HG03060 (cell line): ENCODE data around the gene EFCAB10.

Experiments used
- ATAC-seq: cut with Tn5 transposase; IDR thresholded peaks from one replicate; pipeline ENCODE4 v1.9.1; 2021; ENCODE audit warnings: low read depth, moderate number of reproducible peaks; ENCODE audit not compliant: unreplicated experiment

Gene EFCAB10

GRCh38 chr7:105581066-105581811 lies at the start of gene EFCAB10:
Gene EFCAB10 (minus strand): TSS chr7:105581493. CDS start chr7:105581463, 30 bp downstream.
- peak; percentile 62 for ATAC-seq

GRCh38 chr7:105625986-105626385 lies 44.7 kb upstream of the EFCAB10 start:
- ATAC-seq: no peak

GRCh38 chr7:105623906-105624305 lies 42.6 kb upstream of the EFCAB10 start:
- ATAC-seq: no peak

- ATAC-seq: no peak
Measured at GRCh38 chr7:105623378-105623777, 42.1 kb upstream of the EFCAB10 start.

- ATAC-seq: no peak
Measured at GRCh38 chr7:105622106-105622731, 40.9 kb upstream of the EFCAB10 start.

GRCh38 chr7:105621617-105622016 lies 40.3 kb upstream of the EFCAB10 start:
- no peak for ATAC-seq

- ATAC-seq: no peak
Measured at GRCh38 chr7:105621176-105621575, 39.9 kb upstream of the EFCAB10 start.

- no peak for ATAC-seq
Measured at GRCh38 chr7:105619590-105619989, 38.3 kb upstream of the EFCAB10 start.

- no peak for ATAC-seq
Measured at GRCh38 chr7:105618016-105618296, 36.7 kb upstream of the EFCAB10 start.

- ATAC-seq: no peak
Measured at GRCh38 chr7:105617280-105618015, 36.2 kb upstream of the EFCAB10 start.

GRCh38 chr7:105614341-105614840 lies 33.1 kb upstream of the EFCAB10 start:
- ATAC-seq: no peak

GRCh38 chr7:105613611-105614330 lies 32.5 kb upstream of the EFCAB10 start:
- no peak for ATAC-seq

GRCh38 chr7:105612806-105613205 lies 31.5 kb upstream of the EFCAB10 start:
- no peak for ATAC-seq

GRCh38 chr7:105611856-105612775 lies 30.8 kb upstream of the EFCAB10 start:
- no peak for ATAC-seq

- no peak for ATAC-seq
Measured at GRCh38 chr7:105610165-105610930, 29.1 kb upstream of the EFCAB10 start.

GRCh38 chr7:105602325-105603305 lies 21.3 kb upstream of the EFCAB10 start:
- ATAC-seq: no peak

- no peak for ATAC-seq
Measured at GRCh38 chr7:105600720-105601550, 19.6 kb upstream of the EFCAB10 start.
